GM08714 (cell line): ENCODE data around the gene ESRRA.

Source experiments
- H3K4me3 ChIP-seq: fragments of 200-500 bp; sonication (Bioruptor generic); 2 replicates; pipeline ENCODE4 v1.5.1; 2014; ENCODE audit warnings: mild to moderate bottlenecking, low read length, inconsistent platforms
- ZNF274 ChIP-seq: IDR thresholded peaks from 2 replicates; pipeline ENCODE4 v1.6.1; 2012; ENCODE audit warnings: mild to moderate bottlenecking, low read depth, low read length

ESRRA gene

GRCh38 chr11:64292460-64293254 is 12.7 kb upstream of the ESRRA start:
- TF ChIP-seq ZNF274, result no peak
- no peak overlapping the region for H3K4me3 ChIP-seq

- TF ChIP-seq ZNF274, result no peak
- no peak overlapping the region for H3K4me3 ChIP-seq
These were observed 10.6 kb upstream of the ESRRA start for GRCh38 chr11:64294774-64295173.

GRCh38 chr11:64295760-64296159 is 9.6 kb upstream of the ESRRA start:
- no peak overlapping the region for H3K4me3 ChIP-seq
- TF ChIP-seq ZNF274, result no peak

GRCh38 chr11:64296236-64296635 is 9.1 kb upstream of the ESRRA start:
- TF ChIP-seq ZNF274, result no peak
- H3K4me3 ChIP-seq, result no peak overlapping the region

GRCh38 chr11:64296830-64297698 is 8.3 kb upstream of the ESRRA start:
- TF ChIP-seq ZNF274, result no peak
- no peak overlapping the region for H3K4me3 ChIP-seq

- no peak overlapping the region for H3K4me3 ChIP-seq
- TF ChIP-seq ZNF274, result no peak
These were observed 7.5 kb upstream of the ESRRA start for GRCh38 chr11:64297699-64298358.

- no peak overlapping the region for H3K4me3 ChIP-seq
- no peak for TF ChIP-seq ZNF274
These were observed 6.1 kb upstream of the ESRRA start for GRCh38 chr11:64298966-64299846.

- no peak within 1 kb of the TSS; the same call in 1 of the 2 replicates for H3K4me3 ChIP-seq
- no peak for TF ChIP-seq ZNF274
These were observed 5.3 kb upstream of the ESRRA start, which contains the start of gene CATSPERZ for GRCh38 chr11:64299847-64300648. TSS of gene CATSPERZ (plus strand) at chr11:64300358. CDS start at chr11:64300411, 53 bp downstream.

- TF ChIP-seq ZNF274, result no peak
- peak overlapping the region; percentile 79; the same call in 1 of the 2 replicates for H3K4me3 ChIP-seq
These were observed 2.0 kb upstream of the ESRRA start for GRCh38 chr11:64303109-64304031.

- peak overlapping the region; percentile 79; the same call in 1 of the 2 replicates for H3K4me3 ChIP-seq
- no peak for TF ChIP-seq ZNF274
These were observed 1.4 kb upstream of the ESRRA start for GRCh38 chr11:64304032-64304315.

GRCh38 chr11:64304316-64305072 is 830 bp upstream of the ESRRA start:
- TF ChIP-seq ZNF274, result no peak
- peak overlapping the region; percentile 79 for H3K4me3 ChIP-seq
